SHP77 (cell line): ENCODE data around the gene FAM131A.

Experiments used
- DNase-seq, 2 experiments: peaks; one replicate each; lab custom pipeline; 2025; lab: John Stamatoyannopoulos, UW

Gene FAM131A

GRCh38 chr3:184316792-184317191, 20.6 kb upstream of the FAM131A start:
- DNase-seq = no peak

- DNase-seq = no peak
Observed at GRCh38 chr3:184317201-184317600, 20.2 kb upstream of the FAM131A start.

- DNase-seq = peak; percentile 14 to 52
Observed at GRCh38 chr3:184320104-184320445, 17.3 kb upstream of the FAM131A start.

GRCh38 chr3:184321666-184322065, 15.7 kb upstream of the FAM131A start:
- DNase-seq = no peak

- no peak for DNase-seq
Observed at GRCh38 chr3:184322731-184323487, 14.5 kb upstream of the FAM131A start.

GRCh38 chr3:184323696-184324095, 13.7 kb upstream of the FAM131A start:
- DNase-seq = no peak

GRCh38 chr3:184325269-184325668, 12.1 kb upstream of the FAM131A start:
- no peak for DNase-seq

- no peak for DNase-seq
Observed at GRCh38 chr3:184325715-184326369, 11.6 kb upstream of the FAM131A start.

GRCh38 chr3:184327171-184327570, 10.2 kb upstream of the FAM131A start:
- DNase-seq = no peak

GRCh38 chr3:184328516-184328915, 8.9 kb upstream of the FAM131A start:
- DNase-seq = no peak

GRCh38 chr3:184332370-184333090, 4.9 kb upstream of the FAM131A start:
- no peak for DNase-seq

GRCh38 chr3:184333190-184333589, 4.2 kb upstream of the FAM131A start:
- DNase-seq = no peak

- DNase-seq = no peak
Observed at GRCh38 chr3:184333700-184334099, 3.7 kb upstream of the FAM131A start.

GRCh38 chr3:184334470-184335158, 2.8 kb upstream of the FAM131A start:
- no peak for DNase-seq

GRCh38 chr3:184335291-184335660, 2.1 kb upstream of the FAM131A start:
- peak in 1 of 2 experiments; percentile 36 for DNase-seq

GRCh38 chr3:184335661-184336546, 1.5 kb upstream of the FAM131A start:
- peak; percentile 42 to 62 for DNase-seq

- peak; percentile 43 to 76 for DNase-seq
Observed at GRCh38 chr3:184336547-184337398, 627 bp upstream of the FAM131A start.

- DNase-seq = peak in 1 of 2 experiments; percentile 1
Observed at GRCh38 chr3:184337981-184338380, 581 bp downstream of the FAM131A start.

- DNase-seq = peak; percentile 87 to 94
Observed at GRCh38 chr3:184338511-184338945, 1.1 kb downstream of the FAM131A start.

GRCh38 chr3:184339001-184339400, 1.6 kb downstream of the FAM131A start:
- DNase-seq = peak in 1 of 2 experiments; percentile 6
